Retinal pigment epithelial cell (primary cell): ENCODE results near the gene HS3ST5.

Source experiments
- DNase-seq: peaks from one replicate; pipeline ENCODE4 v3.0.0-alpha.2; 2010; ENCODE audit warnings: low read depth
- H3K4me3 ChIP-seq: 2 replicates; pipeline ENCODE4 v1.5.1; 2011; ENCODE audit warnings: mild to moderate bottlenecking, low read length, control low read depth, moderate library complexity
- TF ChIP-seq, protein P1 (sequence below): conservative IDR thresholded peaks from 2 replicates; pipeline ENCODE4 v1.5.1; 2011; ENCODE audit warnings: low read depth, low read length, control low read depth, inconsistent platforms

The HS3ST5 gene

DNA sequence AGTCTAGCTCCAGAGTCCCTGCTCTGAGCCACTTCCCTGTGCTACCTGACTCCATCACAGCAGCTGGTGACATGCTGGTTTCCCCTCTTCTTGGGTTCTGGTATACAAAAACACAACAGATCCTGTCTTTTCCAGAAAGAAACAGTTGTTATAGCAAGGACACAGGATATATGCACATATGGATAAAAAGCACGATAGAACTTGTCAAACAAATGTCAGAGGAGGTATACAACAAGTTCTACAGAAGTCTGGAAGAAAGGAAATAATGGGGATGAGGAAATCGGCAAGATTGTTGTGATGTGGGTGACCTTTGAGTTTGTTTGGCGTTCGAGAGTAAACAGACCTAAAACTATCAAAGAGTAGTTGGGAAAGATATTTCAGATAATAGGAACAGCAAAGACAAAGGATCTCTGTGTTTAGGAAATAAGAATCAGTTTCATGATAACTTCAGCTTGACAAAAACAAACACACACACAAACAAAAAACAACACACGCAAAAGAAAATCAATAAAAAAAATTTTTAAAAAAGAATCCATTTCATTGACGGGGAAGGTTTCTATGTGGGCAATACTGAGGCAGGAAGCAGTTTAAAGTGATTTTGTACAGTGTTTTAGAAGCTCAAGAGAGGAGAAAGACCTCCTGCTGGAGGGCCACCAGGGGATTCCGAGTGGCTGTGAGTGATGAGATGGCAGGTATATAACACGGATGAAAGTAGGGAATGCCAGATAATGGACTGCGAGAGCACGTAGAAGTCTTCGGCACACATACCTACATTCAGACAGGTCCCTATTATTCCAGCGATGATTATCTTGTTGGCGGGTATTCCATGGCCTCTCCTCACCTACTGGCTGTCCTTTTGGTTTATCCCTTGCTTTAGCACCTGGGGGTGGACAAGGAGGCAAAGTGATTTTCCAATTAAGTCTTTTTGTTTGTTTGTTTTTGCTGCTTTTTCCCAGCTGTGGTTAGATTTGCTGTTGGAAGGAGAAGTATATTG is 174.9 kb downstream of the HS3ST5 start:
- H3K4me3 ChIP-seq, result no peak overlapping the region
- TF ChIP-seq, protein P1, sequence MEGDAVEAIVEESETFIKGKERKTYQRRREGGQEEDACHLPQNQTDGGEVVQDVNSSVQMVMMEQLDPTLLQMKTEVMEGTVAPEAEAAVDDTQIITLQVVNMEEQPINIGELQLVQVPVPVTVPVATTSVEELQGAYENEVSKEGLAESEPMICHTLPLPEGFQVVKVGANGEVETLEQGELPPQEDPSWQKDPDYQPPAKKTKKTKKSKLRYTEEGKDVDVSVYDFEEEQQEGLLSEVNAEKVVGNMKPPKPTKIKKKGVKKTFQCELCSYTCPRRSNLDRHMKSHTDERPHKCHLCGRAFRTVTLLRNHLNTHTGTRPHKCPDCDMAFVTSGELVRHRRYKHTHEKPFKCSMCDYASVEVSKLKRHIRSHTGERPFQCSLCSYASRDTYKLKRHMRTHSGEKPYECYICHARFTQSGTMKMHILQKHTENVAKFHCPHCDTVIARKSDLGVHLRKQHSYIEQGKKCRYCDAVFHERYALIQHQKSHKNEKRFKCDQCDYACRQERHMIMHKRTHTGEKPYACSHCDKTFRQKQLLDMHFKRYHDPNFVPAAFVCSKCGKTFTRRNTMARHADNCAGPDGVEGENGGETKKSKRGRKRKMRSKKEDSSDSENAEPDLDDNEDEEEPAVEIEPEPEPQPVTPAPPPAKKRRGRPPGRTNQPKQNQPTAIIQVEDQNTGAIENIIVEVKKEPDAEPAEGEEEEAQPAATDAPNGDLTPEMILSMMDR, result no peak
- no peak for DNase-seq

GRCh38 chr6:114164207-114164606 is 178.6 kb downstream of the HS3ST5 start:
- TF ChIP-seq, protein P1, result no peak
- H3K4me3 ChIP-seq, result no peak overlapping the region
- no peak for DNase-seq

- H3K4me3 ChIP-seq, result no peak overlapping the region
- DNase-seq, result no peak
- TF ChIP-seq, protein P1, result no peak
Measured at GRCh38 chr6:114162691-114163347, 180.0 kb downstream of the HS3ST5 start.

GRCh38 chr6:114160881-114161280 is 181.9 kb downstream of the HS3ST5 start:
- no peak overlapping the region for H3K4me3 ChIP-seq
- TF ChIP-seq, protein P1, result no peak
- no peak for DNase-seq

- DNase-seq, result no peak
- TF ChIP-seq, protein P1, result no peak
- no peak overlapping the region for H3K4me3 ChIP-seq
Measured at GRCh38 chr6:114159727-114160126, 183.1 kb downstream of the HS3ST5 start.

GRCh38 chr6:114158838-114159694 is 183.8 kb downstream of the HS3ST5 start:
- DNase-seq, result no peak

More at GRCh38 chr6:114158838-114159694, 183.8 kb downstream of the HS3ST5 start:
- no peak overlapping the region for H3K4me3 ChIP-seq
- TF ChIP-seq, protein P1, result no peak
